Measurements from ENCODE around the gene ATP2B3.

The ATP2B3 gene

GRCh38 chrX:153628665-153629064 lies 111.2 kb downstream of the ATP2B3 start:
- Histone ChIP-seq H3K4me2 (ENCODE audit: low read length) (no peak overlapping the region), H3K9ac (ENCODE audit: low read length) (no peak overlapping the region), H3K4me3 (ENCODE audit: low read depth, low read length, poor library complexity, severe bottlenecking) (no peak overlapping the region), H3K27me3 (ENCODE audit: insufficient read depth, low read length) (no peaks in the 10 kb centered on the region; the same call in 1 of the 2 replicates), H3K4me1 (ENCODE audit: insufficient read depth, low read length, severe bottlenecking) (no peaks in the 10 kb centered on the region), H3K27ac (ENCODE audit: low read depth, low read length, poor library complexity, severe bottlenecking) (no peak overlapping the region), H3K9me2 (ENCODE audit: low read depth, low read length) (no peaks in the 10 kb centered on the region), H2AFZ (ENCODE audit: low read length) (no peak overlapping the region), H3K9me3 (ENCODE audit: low read length) (no peaks in the 10 kb centered on the region), H3F3A (ENCODE audit: insufficient read depth, low read length) (no peaks in the 10 kb centered on the region), H3K36me3 (ENCODE audit: insufficient read depth, low read length) (no peaks in the 10 kb centered on the region), H4K20me1 (ENCODE audit: insufficient read depth, low read length) (no peaks in the 10 kb centered on the region), H3K79me2 (ENCODE audit: insufficient read depth, low read length) (no peaks in the 10 kb centered on the region)
- TF ChIP-seq, protein P1, sequence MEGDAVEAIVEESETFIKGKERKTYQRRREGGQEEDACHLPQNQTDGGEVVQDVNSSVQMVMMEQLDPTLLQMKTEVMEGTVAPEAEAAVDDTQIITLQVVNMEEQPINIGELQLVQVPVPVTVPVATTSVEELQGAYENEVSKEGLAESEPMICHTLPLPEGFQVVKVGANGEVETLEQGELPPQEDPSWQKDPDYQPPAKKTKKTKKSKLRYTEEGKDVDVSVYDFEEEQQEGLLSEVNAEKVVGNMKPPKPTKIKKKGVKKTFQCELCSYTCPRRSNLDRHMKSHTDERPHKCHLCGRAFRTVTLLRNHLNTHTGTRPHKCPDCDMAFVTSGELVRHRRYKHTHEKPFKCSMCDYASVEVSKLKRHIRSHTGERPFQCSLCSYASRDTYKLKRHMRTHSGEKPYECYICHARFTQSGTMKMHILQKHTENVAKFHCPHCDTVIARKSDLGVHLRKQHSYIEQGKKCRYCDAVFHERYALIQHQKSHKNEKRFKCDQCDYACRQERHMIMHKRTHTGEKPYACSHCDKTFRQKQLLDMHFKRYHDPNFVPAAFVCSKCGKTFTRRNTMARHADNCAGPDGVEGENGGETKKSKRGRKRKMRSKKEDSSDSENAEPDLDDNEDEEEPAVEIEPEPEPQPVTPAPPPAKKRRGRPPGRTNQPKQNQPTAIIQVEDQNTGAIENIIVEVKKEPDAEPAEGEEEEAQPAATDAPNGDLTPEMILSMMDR (IDR thresholded peaks at IDR 0.05; ENCODE audit: low read length) = no peak
- no peak for TF ChIP-seq EZH2 (IDR thresholded peaks at IDR 0.05; ENCODE audit: borderline replicate concordance, low read length)

GRCh38 chrX:153631346-153631745 lies 113.9 kb downstream of the ATP2B3 start:
- Histone ChIP-seq H3K4me1 (ENCODE audit: insufficient read depth, low read length, severe bottlenecking) (no peaks in the 10 kb centered on the region), H3K4me2 (ENCODE audit: low read length) (no peak overlapping the region), H3K36me3 (ENCODE audit: insufficient read depth, low read length) (no peaks in the 10 kb centered on the region), H3F3A (ENCODE audit: insufficient read depth, low read length) (no peaks in the 10 kb centered on the region), H3K9me3 (ENCODE audit: low read length) (no peaks in the 10 kb centered on the region), H3K27me3 (ENCODE audit: insufficient read depth, low read length) (no peaks in the 10 kb centered on the region; the same call in 1 of the 2 replicates), H3K79me2 (ENCODE audit: insufficient read depth, low read length) (no peaks in the 10 kb centered on the region), H3K9ac (ENCODE audit: low read length) (no peak overlapping the region), H3K9me2 (ENCODE audit: low read depth, low read length) (no peaks in the 10 kb centered on the region), H3K4me3 (ENCODE audit: low read depth, low read length, poor library complexity, severe bottlenecking) (no peak overlapping the region), H4K20me1 (ENCODE audit: insufficient read depth, low read length) (no peaks in the 10 kb centered on the region), H2AFZ (ENCODE audit: low read length) (no peak overlapping the region), H3K27ac (ENCODE audit: low read depth, low read length, poor library complexity, severe bottlenecking) (no peak overlapping the region)
- no peak for TF ChIP-seq EZH2 (IDR thresholded peaks at IDR 0.05; ENCODE audit: borderline replicate concordance, low read length)
- TF ChIP-seq, protein P1 (IDR thresholded peaks at IDR 0.05; ENCODE audit: low read length) = no peak

GRCh38 chrX:153631907-153632594 lies 114.6 kb downstream of the ATP2B3 start:
- Histone ChIP-seq H3K27me3 (ENCODE audit: insufficient read depth, low read length) (no peaks in the 10 kb centered on the region; the same call in 1 of the 2 replicates), H4K20me1 (ENCODE audit: insufficient read depth, low read length) (no peaks in the 10 kb centered on the region), H3F3A (ENCODE audit: insufficient read depth, low read length) (no peaks in the 10 kb centered on the region), H3K79me2 (ENCODE audit: insufficient read depth, low read length) (no peaks in the 10 kb centered on the region), H3K9ac (ENCODE audit: low read length) (no peak overlapping the region), H3K4me3 (ENCODE audit: low read depth, low read length, poor library complexity, severe bottlenecking) (no peak overlapping the region), H3K4me1 (ENCODE audit: insufficient read depth, low read length, severe bottlenecking) (no peaks in the 10 kb centered on the region), H3K9me2 (ENCODE audit: low read depth, low read length) (no peaks in the 10 kb centered on the region), H3K27ac (ENCODE audit: low read depth, low read length, poor library complexity, severe bottlenecking) (no peak overlapping the region), H3K9me3 (ENCODE audit: low read length) (no peaks in the 10 kb centered on the region), H2AFZ (ENCODE audit: low read length) (no peak overlapping the region), H3K4me2 (ENCODE audit: low read length) (no peak overlapping the region), H3K36me3 (ENCODE audit: insufficient read depth, low read length) (no peaks in the 10 kb centered on the region)
- no peak for TF ChIP-seq EZH2 (IDR thresholded peaks at IDR 0.05; ENCODE audit: borderline replicate concordance, low read length)
- TF ChIP-seq, protein P1 (IDR thresholded peaks at IDR 0.05; ENCODE audit: low read length) = no peak

Measured in OCI-LY1 (cell line).